ENCODE measurements around the gene ZNF84.

DNA sequence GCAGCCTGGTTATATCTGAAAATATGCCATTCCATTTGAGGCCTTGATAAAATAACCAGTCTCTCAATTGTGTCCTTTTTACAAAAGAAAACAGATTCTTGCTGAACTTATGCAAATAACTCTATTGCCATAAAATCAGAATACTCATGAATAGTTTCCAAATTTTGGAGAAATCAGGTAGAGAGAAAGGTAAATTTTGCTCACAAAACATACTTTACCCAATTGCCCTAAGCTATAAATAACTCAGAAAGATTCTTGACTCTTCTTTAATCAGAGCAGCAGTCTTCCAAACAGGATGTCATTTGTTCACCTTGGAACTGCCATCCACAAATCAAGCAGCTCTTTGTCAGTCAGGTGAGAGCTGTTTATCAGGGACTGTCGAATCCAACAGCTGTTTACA, 38.6 kb upstream of the ZNF84 start:
- TF ChIP-seq CTCF (conservative IDR thresholded peaks at IDR 0.05; ENCODE audit: low read length): no peak
- TF ChIP-seq EZH2phosphoT487 (IDR thresholded peaks at IDR 0.05; ENCODE audit: borderline replicate concordance, low read depth, low read length): no peak

Measured in OCI-LY7 (cell line).